ENCODE results near the gene WNT2.

WNT2 gene

GRCh38 chr7:117322741-117323304 is at the start of gene WNT2:
TSS of gene WNT2 (minus strand) at chr7:117323058. CDS start at chr7:117322989, 69 bp downstream.
- peak; percentile 33 for DNase-seq (ENCODE audit: low read depth, low spot score)

- no peak for DNase-seq (ENCODE audit: low read depth, low spot score)
Measured at GRCh38 chr7:117372073-117372472, 49.2 kb upstream of the WNT2 start.

- DNase-seq (ENCODE audit: low read depth, low spot score): no peak
Measured at GRCh38 chr7:117364339-117365080, 41.7 kb upstream of the WNT2 start.

- DNase-seq (ENCODE audit: low read depth, low spot score): no peak
Measured at GRCh38 chr7:117362294-117362888, 39.5 kb upstream of the WNT2 start.

GRCh38 chr7:117350027-117350426 is 27.2 kb upstream of the WNT2 start:
- peak; percentile 5 for DNase-seq (ENCODE audit: low read depth, low spot score)

- DNase-seq (ENCODE audit: low read depth, low spot score): peak; percentile 18
Measured at GRCh38 chr7:117349570-117349969, 26.7 kb upstream of the WNT2 start.

- no peak for DNase-seq (ENCODE audit: low read depth, low spot score)
Measured at GRCh38 chr7:117347962-117348672, 25.3 kb upstream of the WNT2 start.

GRCh38 chr7:117347480-117347879 is 24.6 kb upstream of the WNT2 start:
- no peak for DNase-seq (ENCODE audit: low read depth, low spot score)

GRCh38 chr7:117346161-117346560 is 23.3 kb upstream of the WNT2 start:
- no peak for DNase-seq (ENCODE audit: low read depth, low spot score)

GRCh38 chr7:117338020-117338419 is 15.2 kb upstream of the WNT2 start:
- DNase-seq (ENCODE audit: low read depth, low spot score): no peak

- DNase-seq (ENCODE audit: low read depth, low spot score): no peak
Measured at GRCh38 chr7:117333168-117333567, 10.3 kb upstream of the WNT2 start.

GRCh38 chr7:117332031-117332430 is 9.2 kb upstream of the WNT2 start:
- no peak for DNase-seq (ENCODE audit: low read depth, low spot score)

GRCh38 chr7:117325836-117326235 is 3.0 kb upstream of the WNT2 start:
- DNase-seq (ENCODE audit: low read depth, low spot score): no peak

- DNase-seq (ENCODE audit: low read depth, low spot score): no peak
Measured at GRCh38 chr7:117324960-117325359, 2.1 kb upstream of the WNT2 start.

- peak; percentile 49 for DNase-seq (ENCODE audit: low read depth, low spot score)
Measured at GRCh38 chr7:117323851-117324711, 1.2 kb upstream of the WNT2 start.

- peak; percentile 48 for DNase-seq (ENCODE audit: low read depth, low spot score)
Measured at GRCh38 chr7:117323305-117323850, 520 bp upstream of the WNT2 start.

- DNase-seq (ENCODE audit: low read depth, low spot score): no peak
Measured at GRCh38 chr7:117320523-117320922, 2.3 kb downstream of the WNT2 start.

GRCh38 chr7:117319181-117319580 is 3.7 kb downstream of the WNT2 start:
- DNase-seq (ENCODE audit: low read depth, low spot score): no peak

GRCh38 chr7:117313582-117313981 is 9.3 kb downstream of the WNT2 start:
- no peak for DNase-seq (ENCODE audit: low read depth, low spot score)

- DNase-seq (ENCODE audit: low read depth, low spot score): no peak
Measured at GRCh38 chr7:117312593-117313580, 10.0 kb downstream of the WNT2 start.

Data from ELF-1 (cell line).